HG03342 (cell line): ENCODE data around the gene ANKMY1.
"Not testable (repeated sequence)": the region's sequence is repeated elsewhere in the genome, so short reads cannot be mapped to it uniquely, and the experiment has no call there.

ENCODE experiments used
- ATAC-seq: cut with Tn5 transposase; IDR thresholded peaks from one replicate; pipeline ENCODE4 v1.9.1; 2021; ENCODE audit warnings: mild to moderate bottlenecking, moderate library complexity; ENCODE audit not compliant: unreplicated experiment

The ANKMY1 gene

GRCh38 chr2:240507060-240507777 lies 50.6 kb downstream of the ANKMY1 start:
- no peak for ATAC-seq

GRCh38 chr2:240506406-240507059 lies 51.3 kb downstream of the ANKMY1 start:
- ATAC-seq: no peak

GRCh38 chr2:240505910-240506309 lies 51.9 kb downstream of the ANKMY1 start:
- no peak for ATAC-seq

GRCh38 chr2:240503848-240504247 lies 53.9 kb downstream of the ANKMY1 start:
- ATAC-seq: no peak

GRCh38 chr2:240503375-240503774 lies 54.4 kb downstream of the ANKMY1 start:
- no peak for ATAC-seq

GRCh38 chr2:240502430-240503121 lies 55.2 kb downstream of the ANKMY1 start:
- no peak for ATAC-seq

- no peak for ATAC-seq
Observed at GRCh38 chr2:240502059-240502429, 55.7 kb downstream of the ANKMY1 start.

- ATAC-seq: no peak
Observed at GRCh38 chr2:240501531-240501991, 56.2 kb downstream of the ANKMY1 start.

GRCh38 chr2:240500561-240501423 lies 57.0 kb downstream of the ANKMY1 start:
- ATAC-seq: no peak

GRCh38 chr2:240499309-240500301 lies 58.2 kb downstream of the ANKMY1 start:
- no peak for ATAC-seq

- ATAC-seq: no peak
Observed at GRCh38 chr2:240498958-240499260, 58.9 kb downstream of the ANKMY1 start.

GRCh38 chr2:240498171-240498957 lies 59.4 kb downstream of the ANKMY1 start:
- ATAC-seq: no peak

GRCh38 chr2:240497082-240497481 lies 60.7 kb downstream of the ANKMY1 start:
- not testable (repeated sequence) for ATAC-seq

GRCh38 chr2:240494942-240495341 lies 62.8 kb downstream of the ANKMY1 start:
- not testable (repeated sequence) for ATAC-seq

GRCh38 chr2:240494194-240494793 lies 63.5 kb downstream of the ANKMY1 start:
- ATAC-seq: no peak

- ATAC-seq: no peak
Observed at GRCh38 chr2:240491483-240491882, 66.3 kb downstream of the ANKMY1 start.

GRCh38 chr2:240482141-240482540 lies 75.6 kb downstream of the ANKMY1 start:
- ATAC-seq: no peak

GRCh38 chr2:240481720-240482119 lies 76.1 kb downstream of the ANKMY1 start:
- no peak for ATAC-seq
